ENCODE data around the gene PPP6R2.

DNA sequence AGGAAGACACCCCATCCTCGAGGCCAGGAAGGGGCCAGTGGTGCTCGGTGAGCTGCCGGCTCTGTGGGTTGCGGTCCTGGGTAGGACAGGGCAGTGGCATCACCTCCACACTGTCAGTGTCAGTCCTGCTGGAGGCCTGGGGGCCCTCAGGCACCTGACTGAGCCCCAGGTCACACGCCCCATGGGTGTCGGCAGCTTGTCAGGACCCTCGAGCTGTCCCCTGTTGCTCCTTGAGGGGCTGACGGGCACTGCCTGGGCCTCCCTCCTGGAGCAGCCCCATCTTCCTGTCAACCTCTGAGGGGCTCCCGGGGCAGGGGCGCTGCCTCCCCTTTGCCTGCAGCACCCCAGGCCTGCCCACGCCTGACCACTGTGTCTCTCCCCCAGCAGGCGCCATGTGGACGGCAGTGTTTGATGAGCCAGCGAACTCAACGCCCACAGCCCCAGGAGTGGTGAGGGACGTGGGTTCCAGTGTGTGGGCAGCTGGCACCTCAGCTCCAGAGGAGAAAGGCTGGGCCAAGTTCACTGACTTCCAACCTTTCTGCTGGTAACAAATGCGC lies 96.3 kb downstream of the PPP6R2 start:
- TF ChIP-seq, protein P1, sequence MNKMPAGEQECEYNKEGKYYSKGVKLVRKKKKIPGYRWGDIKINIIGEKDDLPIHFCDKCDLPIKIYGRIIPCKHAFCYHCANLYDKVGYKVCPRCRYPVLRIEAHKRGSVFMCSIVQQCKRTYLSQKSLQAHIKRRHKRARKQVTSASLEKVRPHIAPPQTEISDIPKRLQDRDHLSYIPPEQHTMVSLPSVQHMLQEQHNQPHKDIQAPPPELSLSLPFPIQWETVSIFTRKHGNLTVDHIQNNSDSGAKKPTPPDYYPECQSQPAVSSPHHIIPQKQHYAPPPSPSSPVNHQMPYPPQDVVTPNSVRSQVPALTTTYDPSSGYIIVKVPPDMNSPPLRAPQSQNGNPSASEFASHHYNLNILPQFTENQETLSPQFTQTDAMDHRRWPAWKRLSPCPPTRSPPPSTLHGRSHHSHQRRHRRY (tag by site-specific recombination; IDR thresholded peaks at IDR 0.05): no peak
- TF ChIP-seq ZSCAN30 (tag by site-specific recombination; IDR thresholded peaks at IDR 0.05): no peak
- TF ChIP-seq, protein P2, sequence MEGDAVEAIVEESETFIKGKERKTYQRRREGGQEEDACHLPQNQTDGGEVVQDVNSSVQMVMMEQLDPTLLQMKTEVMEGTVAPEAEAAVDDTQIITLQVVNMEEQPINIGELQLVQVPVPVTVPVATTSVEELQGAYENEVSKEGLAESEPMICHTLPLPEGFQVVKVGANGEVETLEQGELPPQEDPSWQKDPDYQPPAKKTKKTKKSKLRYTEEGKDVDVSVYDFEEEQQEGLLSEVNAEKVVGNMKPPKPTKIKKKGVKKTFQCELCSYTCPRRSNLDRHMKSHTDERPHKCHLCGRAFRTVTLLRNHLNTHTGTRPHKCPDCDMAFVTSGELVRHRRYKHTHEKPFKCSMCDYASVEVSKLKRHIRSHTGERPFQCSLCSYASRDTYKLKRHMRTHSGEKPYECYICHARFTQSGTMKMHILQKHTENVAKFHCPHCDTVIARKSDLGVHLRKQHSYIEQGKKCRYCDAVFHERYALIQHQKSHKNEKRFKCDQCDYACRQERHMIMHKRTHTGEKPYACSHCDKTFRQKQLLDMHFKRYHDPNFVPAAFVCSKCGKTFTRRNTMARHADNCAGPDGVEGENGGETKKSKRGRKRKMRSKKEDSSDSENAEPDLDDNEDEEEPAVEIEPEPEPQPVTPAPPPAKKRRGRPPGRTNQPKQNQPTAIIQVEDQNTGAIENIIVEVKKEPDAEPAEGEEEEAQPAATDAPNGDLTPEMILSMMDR (tag by site-specific recombination; IDR thresholded peaks at IDR 0.05): no peak
- no peak for TF ChIP-seq ZNF664 (tag by site-specific recombination; IDR thresholded peaks at IDR 0.05)
- TF ChIP-seq GLI4 (tag by site-specific recombination; IDR thresholded peaks at IDR 0.05): no peak
- TF ChIP-seq ZNF140 (tag by site-specific recombination; IDR thresholded peaks at IDR 0.05): no peak
- TF ChIP-seq, protein P3, sequence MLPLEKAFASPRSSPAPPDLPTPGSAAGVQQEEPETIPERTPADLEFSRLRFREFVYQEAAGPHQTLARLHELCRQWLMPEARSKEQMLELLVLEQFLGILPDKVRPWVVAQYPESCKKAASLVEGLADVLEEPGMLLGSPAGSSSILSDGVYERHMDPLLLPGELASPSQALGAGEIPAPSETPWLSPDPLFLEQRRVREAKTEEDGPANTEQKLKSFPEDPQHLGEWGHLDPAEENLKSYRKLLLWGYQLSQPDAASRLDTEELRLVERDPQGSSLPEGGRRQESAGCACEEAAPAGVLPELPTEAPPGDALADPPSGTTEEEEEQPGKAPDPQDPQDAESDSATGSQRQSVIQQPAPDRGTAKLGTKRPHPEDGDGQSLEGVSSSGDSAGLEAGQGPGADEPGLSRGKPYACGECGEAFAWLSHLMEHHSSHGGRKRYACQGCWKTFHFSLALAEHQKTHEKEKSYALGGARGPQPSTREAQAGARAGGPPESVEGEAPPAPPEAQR (tag by site-specific recombination; IDR thresholded peaks at IDR 0.05): no peak
- no peak for TF ChIP-seq HOXA7 (CRISPR knock-in tag; IDR thresholded peaks at IDR 0.05; ENCODE audit: borderline replicate concordance)
- no peak for TF ChIP-seq ZNF221 (tag by site-specific recombination; IDR thresholded peaks at IDR 0.05; ENCODE audit: borderline replicate concordance)
- TF ChIP-seq, protein P4, sequence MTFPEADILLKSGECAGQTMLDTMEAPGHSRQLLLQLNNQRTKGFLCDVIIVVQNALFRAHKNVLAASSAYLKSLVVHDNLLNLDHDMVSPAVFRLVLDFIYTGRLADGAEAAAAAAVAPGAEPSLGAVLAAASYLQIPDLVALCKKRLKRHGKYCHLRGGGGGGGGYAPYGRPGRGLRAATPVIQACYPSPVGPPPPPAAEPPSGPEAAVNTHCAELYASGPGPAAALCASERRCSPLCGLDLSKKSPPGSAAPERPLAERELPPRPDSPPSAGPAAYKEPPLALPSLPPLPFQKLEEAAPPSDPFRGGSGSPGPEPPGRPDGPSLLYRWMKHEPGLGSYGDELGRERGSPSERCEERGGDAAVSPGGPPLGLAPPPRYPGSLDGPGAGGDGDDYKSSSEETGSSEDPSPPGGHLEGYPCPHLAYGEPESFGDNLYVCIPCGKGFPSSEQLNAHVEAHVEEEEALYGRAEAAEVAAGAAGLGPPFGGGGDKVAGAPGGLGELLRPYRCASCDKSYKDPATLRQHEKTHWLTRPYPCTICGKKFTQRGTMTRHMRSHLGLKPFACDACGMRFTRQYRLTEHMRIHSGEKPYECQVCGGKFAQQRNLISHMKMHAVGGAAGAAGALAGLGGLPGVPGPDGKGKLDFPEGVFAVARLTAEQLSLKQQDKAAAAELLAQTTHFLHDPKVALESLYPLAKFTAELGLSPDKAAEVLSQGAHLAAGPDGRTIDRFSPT (tag by site-specific recombination; IDR thresholded peaks at IDR 0.05): no peak
- TF ChIP-seq, protein P5, sequence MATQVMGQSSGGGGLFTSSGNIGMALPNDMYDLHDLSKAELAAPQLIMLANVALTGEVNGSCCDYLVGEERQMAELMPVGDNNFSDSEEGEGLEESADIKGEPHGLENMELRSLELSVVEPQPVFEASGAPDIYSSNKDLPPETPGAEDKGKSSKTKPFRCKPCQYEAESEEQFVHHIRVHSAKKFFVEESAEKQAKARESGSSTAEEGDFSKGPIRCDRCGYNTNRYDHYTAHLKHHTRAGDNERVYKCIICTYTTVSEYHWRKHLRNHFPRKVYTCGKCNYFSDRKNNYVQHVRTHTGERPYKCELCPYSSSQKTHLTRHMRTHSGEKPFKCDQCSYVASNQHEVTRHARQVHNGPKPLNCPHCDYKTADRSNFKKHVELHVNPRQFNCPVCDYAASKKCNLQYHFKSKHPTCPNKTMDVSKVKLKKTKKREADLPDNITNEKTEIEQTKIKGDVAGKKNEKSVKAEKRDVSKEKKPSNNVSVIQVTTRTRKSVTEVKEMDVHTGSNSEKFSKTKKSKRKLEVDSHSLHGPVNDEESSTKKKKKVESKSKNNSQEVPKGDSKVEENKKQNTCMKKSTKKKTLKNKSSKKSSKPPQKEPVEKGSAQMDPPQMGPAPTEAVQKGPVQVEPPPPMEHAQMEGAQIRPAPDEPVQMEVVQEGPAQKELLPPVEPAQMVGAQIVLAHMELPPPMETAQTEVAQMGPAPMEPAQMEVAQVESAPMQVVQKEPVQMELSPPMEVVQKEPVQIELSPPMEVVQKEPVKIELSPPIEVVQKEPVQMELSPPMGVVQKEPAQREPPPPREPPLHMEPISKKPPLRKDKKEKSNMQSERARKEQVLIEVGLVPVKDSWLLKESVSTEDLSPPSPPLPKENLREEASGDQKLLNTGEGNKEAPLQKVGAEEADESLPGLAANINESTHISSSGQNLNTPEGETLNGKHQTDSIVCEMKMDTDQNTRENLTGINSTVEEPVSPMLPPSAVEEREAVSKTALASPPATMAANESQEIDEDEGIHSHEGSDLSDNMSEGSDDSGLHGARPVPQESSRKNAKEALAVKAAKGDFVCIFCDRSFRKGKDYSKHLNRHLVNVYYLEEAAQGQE (tag by site-specific recombination; IDR thresholded peaks at IDR 0.05): no peak
- TF ChIP-seq ZNF529 (tag by site-specific recombination; IDR thresholded peaks at IDR 0.05; ENCODE audit: insufficient replicate concordance): no peak
